HG02852 (cell line): ENCODE measurements around the gene PLCG2.

Experiments
- ATAC-seq: cut with Tn5 transposase; IDR thresholded peaks from one replicate; pipeline ENCODE4 v1.9.1; 2021; ENCODE audit warnings: mild to moderate bottlenecking, moderate library complexity; ENCODE audit not compliant: unreplicated experiment

Gene PLCG2

GRCh38 chr16:81838794-81839193 lies 59.7 kb downstream of the PLCG2 start:
- peak; percentile 40 for ATAC-seq

- ATAC-seq, result peak; percentile 44
These were observed 62.6 kb downstream of the PLCG2 start for GRCh38 chr16:81841722-81842121.

GRCh38 chr16:81842564-81843242 lies 63.6 kb downstream of the PLCG2 start:
- ATAC-seq, result no peak

- no peak for ATAC-seq
These were observed 64.1 kb downstream of the PLCG2 start for GRCh38 chr16:81843243-81843582.

- no peak for ATAC-seq
These were observed 64.6 kb downstream of the PLCG2 start for GRCh38 chr16:81843683-81844082.

- ATAC-seq, result no peak
These were observed 67.0 kb downstream of the PLCG2 start for GRCh38 chr16:81846105-81846504.

GRCh38 chr16:81848306-81848853 lies 69.3 kb downstream of the PLCG2 start:
- ATAC-seq, result no peak

- no peak for ATAC-seq
These were observed 71.3 kb downstream of the PLCG2 start for GRCh38 chr16:81850197-81850944.

- no peak for ATAC-seq
These were observed 73.3 kb downstream of the PLCG2 start for GRCh38 chr16:81852347-81852746.

- ATAC-seq, result no peak
These were observed 76.6 kb downstream of the PLCG2 start for GRCh38 chr16:81855552-81856153.

GRCh38 chr16:81860287-81861266 lies 81.5 kb downstream of the PLCG2 start:
- ATAC-seq, result no peak

GRCh38 chr16:81861503-81861902 lies 82.4 kb downstream of the PLCG2 start:
- ATAC-seq, result no peak

GRCh38 chr16:81861915-81862314 lies 82.8 kb downstream of the PLCG2 start:
- no peak for ATAC-seq

- ATAC-seq, result peak; percentile 83
These were observed 84.7 kb downstream of the PLCG2 start for GRCh38 chr16:81863630-81864352.

GRCh38 chr16:81864646-81865382 lies 85.7 kb downstream of the PLCG2 start:
- no peak for ATAC-seq

GRCh38 chr16:81866820-81867440 lies 87.8 kb downstream of the PLCG2 start:
- no peak for ATAC-seq

GRCh38 chr16:81868057-81868748 lies 89.1 kb downstream of the PLCG2 start:
- ATAC-seq, result no peak

- no peak for ATAC-seq
These were observed 90.2 kb downstream of the PLCG2 start for GRCh38 chr16:81869326-81869725.
